ENCODE results near the gene CLPTM1L.
"Not testable (repeated sequence)": the region's sequence is repeated elsewhere in the genome, so short reads cannot be mapped to it uniquely, and the experiment has no call there.

Gene CLPTM1L

DNA sequence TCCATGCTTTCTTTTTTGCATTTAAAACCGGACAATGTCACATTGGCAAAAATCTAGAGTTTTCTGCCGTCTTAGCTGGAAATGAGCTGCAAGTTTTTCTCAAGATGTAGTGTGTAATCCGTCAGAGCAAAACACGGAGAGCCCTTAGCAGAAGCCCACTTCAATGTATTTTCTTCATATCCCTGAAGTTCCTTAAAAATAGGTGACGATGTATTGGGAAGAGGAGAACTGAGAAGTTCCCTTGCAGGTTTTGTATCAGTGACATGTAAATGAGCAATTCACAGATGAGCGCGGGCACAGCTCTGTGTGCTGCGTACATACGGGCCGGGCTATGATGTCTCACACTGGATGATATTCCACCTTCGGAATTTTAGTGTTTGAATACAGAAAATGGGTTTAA is 14.8 kb upstream of the CLPTM1L start:
- no peak for DNase-seq (ENCODE audit: low read depth in 2 of 2)

DNA sequence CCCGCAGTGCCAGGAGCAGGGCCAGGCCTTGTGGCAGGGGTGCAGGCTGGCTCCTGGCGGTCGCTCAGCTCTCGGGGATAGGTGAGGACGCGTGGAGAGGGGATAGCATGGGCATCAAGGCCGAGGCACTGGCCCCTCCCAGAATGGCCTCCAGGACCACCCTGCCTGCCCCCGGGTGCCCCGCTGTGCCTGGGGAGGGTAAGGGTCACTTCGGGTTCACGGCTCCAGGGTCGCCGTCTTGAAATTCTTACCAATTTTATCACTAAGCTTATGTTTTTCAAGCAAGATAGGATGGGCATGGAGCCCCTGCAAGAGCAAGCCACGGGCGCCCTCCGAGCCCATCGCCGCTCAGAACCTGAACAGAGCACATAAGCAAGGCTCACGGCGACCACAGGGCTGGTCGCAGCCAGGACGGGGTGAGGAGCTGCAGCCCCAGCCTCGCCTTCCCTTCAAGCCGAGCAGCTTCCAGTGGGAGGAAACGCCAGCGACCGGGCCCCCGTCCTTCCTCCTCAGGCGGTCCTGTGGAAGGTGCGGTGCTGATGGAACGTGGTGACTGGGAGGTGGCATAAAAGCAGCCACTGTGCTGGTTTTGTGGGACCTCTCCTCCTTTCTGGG is 14.2 kb upstream of the CLPTM1L start:
- no peak for DNase-seq (ENCODE audit: low read depth in 2 of 2)

DNA sequence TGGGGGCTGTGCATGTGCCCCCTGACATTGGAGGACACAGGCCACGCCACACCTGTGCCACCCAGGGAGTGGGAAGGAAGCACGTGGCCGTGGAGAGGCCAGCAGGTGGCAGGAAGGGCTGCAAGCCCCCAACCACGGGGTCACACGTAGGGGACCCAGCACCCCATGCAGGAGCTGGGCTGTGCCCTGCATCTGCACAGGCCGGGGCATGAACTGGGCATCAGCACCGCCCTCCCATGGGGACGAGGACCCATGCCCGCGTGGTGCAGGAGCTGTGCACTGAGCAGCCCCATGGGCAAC is 13.8 kb upstream of the CLPTM1L start:
- no peak for DNase-seq (ENCODE audit: low read depth in 2 of 2)

DNA sequence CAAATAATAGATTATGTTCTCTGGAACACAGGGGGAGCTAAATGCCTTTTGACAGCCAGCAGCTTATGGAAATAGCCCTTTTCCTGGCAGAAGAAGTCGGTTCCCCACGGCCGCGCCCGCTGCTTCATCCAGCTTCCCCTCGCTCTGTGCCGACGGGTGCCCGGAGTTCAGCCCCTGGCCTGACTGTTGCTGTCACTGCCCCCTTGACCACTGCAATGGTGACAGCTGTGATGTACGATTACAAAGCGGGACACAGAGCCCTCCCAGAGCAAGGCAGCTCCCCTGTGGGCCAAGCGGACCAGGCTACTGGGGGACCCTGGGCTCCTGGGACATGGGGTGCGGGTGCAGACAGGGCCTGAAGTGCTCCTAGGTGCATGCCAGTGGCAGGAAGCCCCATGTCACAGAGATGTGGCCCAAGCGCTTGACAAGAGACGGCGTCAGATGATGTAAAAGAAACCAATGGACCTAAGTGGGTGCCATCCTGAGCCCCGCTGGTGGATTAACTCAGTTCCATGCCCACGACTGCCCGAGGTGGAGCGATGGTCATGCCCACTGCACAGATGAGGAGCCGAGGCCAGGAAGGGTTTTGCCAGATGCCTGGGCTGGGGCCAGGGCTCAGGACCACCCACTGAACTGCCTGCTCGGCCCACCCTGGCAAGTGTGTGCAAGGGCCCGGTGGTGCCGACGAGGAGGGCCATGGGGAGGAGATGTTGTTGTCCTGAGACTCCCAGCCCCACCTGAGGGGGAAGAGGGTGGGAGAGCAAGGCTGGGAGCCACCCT is 13.2 kb upstream of the CLPTM1L start:
- no peak for DNase-seq (ENCODE audit: low read depth in 2 of 2)

DNA sequence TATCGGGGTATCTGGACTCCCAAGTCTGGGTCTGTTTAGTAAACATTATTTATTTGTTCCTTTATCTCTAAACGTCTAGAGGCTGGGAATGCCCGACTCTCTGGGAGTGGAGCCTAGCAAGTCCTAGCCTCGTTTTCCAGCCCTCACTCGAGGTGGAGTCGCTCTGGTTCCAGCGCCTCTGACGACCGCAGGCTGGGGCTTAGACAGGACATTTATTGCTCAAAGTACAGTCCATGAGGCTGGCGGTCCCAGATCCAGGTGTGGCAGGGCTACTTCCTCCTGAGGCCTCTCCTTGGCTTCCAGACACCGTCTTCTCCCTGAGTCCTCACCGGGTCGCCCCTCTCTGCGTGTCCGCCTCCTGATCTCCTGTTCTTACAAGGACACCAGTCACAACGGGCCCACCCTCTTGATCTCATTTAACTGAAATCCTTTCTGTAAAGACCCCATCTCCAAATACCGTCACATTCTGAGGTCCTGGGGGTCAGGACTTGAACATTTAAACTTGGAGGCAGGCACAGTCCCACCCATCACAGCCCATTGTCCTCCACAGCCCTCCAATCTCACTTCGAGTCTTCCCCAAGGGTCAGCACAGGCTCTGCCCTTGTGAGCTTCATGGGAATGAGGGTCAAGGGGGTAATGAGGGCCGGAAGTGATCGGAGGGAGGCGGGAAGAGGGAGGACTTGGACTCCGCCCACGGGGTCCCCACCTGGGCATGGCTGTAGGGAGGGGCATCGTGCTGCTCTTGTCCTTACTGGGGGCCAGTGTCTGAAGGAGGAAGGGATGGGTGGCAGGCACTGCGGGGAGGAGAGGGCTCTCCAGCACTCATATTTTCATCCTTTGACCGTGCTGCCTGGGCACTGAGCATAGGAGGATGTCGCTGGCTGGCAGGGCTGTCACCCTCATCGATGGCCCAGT is 12.2 kb upstream of the CLPTM1L start:
- DNase-seq (ENCODE audit: low read depth in 2 of 2) = no peak

DNA sequence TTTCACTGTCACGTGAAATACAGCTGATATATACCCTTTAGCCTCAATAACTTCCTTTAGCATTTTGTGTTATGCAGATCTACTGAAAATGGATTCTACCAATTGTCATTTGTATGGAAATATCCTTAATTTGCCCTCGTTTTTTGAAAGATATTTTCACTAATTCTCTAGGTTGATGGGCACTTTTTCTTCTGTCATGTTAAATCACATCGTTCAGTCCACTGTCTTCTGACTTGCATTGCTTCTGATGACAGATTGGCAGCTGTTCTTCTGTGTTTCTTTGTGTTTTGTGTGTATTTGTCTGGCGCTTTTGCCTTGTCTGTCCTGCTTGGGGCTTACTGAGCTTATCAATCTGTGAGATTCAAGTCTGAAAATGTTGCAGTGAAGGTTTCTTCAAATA is 9.7 kb upstream of the CLPTM1L start:
- DNase-seq (ENCODE audit: low read depth in 2 of 2) = no peak

DNA sequence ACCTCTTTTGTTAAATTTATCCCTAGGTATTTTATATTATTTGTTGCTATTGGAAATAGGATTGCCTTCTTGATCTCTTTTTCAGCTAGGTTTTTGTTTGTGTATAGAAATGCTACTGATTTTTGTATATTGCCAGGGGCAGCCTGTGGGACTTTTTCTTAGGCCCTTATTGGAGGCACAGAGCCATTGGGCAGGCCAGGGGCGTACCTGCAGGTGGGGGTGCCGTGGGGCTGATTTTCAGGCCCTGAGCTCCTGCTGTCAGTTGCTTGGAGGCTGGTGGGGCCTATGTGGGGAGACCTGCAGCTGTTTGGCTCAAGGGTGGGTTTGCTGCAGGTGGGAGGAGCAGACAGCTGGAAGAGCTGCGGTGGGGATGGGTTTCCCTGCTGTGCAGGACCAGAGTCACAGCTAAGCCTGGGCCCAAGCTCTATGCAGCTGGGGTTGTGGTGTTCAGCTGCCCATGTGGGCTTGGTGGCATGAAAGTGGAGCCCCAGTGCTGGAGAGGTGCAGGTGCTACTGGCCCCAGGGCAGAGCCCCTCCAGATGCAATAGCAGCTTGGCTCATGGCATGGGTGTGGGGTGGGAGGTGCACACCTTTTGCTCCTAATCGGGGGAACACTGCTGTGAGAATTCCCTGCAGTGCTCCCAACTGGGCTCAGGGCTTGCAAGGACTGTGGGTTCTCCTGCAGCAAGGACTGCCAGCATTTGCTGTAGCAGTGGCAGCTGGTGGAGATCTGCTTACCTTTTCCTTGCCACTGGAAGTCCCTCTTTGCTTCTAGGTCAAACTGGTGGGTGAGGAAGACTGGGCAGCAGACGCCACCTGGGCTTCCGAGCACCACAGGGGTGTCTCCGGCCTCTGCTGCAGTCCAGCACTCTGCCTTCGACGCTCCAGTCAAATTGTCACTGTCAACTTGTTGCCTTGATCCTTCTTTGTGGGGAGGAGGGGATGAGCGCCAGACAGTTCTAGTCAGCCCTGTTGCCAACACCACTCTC is 7.6 kb upstream of the CLPTM1L start:
- DNase-seq (ENCODE audit: low read depth in 2 of 2) = no peak

DNA sequence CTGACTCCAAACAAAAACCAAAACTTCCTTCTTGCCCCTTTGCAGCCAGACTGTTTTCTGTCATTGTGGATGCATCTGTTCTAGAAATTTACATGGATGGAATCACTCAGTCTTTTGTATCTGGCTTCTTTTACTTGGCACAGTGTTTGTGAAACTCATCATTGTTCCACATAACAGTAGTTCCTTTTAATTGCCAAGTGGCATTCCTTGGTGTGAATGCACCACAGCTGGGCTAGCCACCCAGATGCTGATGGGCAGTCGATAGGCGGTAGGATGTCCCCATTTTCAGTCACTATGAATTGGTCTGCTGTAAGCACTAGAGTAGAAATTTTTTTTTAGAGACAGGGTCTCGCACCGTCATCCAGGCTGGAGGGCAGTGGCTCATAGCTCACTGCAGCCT is 6.3 kb upstream of the CLPTM1L start:
- no peak for DNase-seq (ENCODE audit: low read depth in 2 of 2)

DNA sequence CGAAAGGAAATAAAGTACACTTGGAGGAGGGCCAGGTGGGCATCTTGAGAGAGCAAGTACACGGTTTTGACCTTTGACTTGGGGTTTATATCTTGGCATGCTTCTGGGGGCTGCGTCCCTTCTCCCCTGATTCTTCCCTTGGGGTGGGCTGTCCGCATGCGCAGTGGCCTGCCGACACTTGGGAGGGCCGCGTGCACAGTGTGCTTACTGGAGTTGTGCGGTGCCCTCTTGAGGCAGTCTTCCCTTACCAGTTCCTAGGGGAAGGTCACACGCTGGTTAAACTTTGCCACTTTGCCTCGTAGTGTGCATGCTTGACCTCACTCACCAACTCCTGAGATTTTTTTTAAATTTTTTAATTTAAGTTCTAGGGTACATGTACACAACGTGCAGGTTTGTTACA is 4.3 kb upstream of the CLPTM1L start:
- no peak for DNase-seq (ENCODE audit: low read depth in 2 of 2)

DNA sequence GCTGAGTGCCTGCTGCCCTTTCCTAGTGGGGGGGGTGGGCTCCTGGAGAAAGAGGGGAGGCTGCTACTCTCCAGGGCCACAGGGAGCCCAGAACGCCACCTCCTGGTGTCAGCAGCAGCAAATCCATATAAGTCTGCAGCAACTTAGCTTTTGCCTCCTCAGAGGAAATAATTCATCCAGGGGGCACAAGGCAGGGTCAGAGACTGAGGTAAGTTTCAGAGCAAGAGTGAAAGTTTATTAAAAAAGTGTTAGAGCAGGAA is 4.0 kb upstream of the CLPTM1L start:
- DNase-seq (ENCODE audit: low read depth in 2 of 2) = no peak

DNA sequence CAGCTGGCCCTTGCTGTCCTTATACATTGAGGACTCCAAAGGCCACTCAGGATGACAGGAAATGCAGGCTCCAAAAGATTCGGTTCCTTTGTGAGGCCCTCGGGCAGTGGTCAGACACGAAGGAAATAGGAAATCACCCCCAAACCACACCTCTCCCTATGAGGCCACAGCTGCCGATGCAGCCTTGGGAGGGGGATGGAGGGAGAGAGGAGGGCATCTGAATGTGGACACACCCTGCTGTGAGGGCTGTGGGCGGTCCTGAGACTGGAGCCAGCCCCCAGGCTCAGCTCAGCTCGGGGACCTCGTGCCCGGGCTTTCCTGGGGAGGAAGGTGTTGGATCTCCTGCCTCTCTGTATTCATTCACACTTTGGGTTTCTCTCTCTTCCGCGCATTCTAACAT is 2.7 kb upstream of the CLPTM1L start:
- no peak for DNase-seq (ENCODE audit: low read depth in 2 of 2)

DNA sequence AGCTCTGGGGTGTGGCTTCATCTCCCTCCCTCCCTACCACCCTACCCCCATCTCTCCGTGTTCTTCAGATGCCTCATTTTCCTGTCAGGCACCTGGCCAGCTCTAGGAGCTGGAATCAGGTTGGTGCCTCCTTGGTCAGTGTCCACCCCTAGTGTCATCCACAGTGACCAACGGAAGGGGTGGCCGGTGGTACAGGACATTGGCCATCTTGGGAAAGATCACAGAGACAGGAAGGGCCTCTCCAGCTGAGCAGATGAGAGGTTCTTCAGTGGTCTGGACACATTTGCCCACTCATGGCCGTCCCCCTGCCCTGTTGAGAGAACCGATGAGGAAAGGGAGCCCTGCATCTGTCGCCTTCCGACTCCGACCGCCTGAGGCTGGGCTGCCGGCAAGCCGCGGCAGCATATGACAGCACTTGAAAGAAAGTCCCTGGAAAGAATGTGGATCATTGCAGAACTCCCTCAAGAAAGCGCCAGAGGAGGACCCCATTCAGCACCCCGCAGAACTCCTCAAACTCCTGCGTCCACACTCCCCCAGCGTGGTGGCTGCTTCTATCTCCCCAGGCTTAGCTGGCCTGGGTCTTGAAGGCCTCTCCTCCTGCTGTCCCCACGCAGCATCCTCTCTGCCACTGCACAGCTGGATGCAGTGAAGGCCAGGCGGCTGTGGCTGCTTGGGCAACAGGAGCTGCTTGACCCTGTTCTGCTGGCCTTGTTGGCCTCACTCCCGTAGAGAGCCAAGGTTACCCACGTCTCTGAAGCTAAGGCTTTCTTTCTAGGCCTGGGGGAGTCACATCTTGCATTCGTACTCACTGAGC is 1.9 kb upstream of the CLPTM1L start:
- DNase-seq (ENCODE audit: low read depth in 2 of 2) = no peak

DNA sequence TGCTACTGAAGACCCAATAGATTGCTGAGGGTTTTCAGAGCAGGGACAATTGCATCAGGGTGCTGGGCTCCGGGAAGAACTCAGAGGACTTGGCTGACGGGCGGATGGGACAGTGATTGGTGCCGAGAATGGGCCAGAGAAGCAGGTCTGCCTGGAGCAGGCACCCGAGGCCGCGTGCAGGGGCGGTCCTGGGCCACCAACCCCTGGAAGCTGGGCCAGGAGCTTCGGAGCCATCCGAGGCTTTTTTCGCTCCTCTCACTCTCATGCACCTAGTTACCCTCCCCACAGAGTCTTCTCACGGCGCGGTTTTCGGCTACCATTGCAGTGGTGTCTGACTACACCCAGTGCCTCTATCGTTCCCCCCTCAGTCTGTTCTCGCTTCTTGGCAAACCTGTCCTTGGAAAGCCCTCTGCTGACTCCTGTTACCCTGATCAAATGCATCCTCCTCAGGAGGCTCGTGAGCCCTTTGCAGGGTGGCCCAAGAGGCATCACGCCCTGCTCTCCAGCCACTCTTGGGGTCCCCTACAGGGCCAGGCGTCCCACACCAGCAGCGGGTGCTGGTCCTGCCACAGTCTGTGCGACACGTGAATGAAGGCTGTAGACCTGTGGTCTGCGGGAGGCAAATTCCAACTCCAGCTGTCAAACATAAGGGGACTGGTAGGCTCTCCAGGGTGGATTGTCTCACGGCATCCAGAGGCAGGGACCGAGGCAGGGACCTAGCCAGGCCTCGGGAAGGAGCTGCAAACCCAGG is 1.2 kb upstream of the CLPTM1L start:
- DNase-seq (ENCODE audit: low read depth in 2 of 2) = no peak

DNA sequence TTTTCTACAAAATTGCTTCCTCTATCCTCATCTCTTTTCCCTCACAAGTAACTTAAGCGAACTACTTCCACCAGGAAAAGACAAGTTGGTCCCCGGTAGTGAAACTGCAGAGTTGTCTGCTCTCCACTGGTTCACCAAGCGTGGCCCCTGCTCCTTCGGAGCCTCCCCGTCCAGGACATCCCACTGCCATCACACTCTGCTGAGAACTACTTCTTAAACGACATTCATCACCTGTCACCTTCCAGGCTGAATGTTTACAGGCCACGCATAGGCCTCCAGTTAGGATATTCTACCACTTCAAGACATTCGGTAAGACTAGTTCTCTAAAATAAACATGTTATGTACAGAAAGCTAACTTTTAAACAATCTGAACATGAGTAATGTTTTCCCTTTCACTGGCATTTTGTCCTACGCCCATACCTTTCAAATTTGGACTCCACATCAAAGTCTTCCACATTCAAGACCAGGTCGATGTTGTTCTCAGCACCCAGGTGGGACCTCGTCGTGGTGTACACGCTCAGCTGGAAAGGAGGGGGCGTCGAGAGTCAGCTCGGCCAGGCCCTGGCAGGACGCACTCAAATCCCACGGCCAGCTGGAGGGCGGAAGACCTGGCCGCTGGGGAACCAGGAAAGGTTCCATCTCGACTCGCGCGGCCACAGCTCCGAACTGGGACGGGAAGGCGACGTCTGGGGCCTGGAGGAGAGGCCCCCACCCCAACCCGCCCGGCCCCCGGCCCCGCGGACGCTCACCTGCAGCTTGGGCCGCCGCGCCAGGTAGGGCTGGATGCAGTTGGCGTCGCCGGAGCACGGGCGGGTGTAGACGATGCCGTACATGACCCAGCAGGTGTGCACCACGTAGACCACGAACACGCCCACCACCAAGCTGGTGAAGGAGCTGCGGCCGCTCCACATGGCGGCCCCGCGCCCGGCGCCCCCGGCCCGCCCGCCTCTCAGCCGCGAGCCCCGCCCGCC is 683 bp downstream of the CLPTM1L start:
- DNase-seq (ENCODE audit: low read depth in 2 of 2) = peak in 1 of 2 donors; percentile 7

DNA sequence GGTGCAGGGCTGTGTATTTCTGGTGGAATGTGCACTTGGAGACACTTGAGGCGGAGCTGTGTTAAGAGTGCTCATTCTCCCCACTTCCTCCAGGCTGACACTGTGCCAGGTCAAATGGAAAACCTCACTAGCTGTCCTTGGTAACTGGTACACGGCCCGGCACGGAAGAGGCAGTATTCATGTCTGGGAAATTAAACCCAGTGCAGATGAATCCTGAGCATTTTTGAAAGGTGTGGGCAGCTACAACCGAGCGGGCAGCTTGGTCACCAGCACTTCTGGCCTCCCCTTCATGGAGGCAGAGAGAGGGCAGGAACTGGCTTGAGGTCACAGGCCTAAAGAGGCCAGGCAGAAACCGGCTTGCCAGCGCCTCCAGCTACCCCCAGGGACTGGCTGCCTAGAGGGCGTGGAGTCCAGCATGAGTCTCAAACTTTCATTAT is 1.6 kb downstream of the CLPTM1L start:
- no peak for DNase-seq (ENCODE audit: low read depth in 2 of 2)

DNA sequence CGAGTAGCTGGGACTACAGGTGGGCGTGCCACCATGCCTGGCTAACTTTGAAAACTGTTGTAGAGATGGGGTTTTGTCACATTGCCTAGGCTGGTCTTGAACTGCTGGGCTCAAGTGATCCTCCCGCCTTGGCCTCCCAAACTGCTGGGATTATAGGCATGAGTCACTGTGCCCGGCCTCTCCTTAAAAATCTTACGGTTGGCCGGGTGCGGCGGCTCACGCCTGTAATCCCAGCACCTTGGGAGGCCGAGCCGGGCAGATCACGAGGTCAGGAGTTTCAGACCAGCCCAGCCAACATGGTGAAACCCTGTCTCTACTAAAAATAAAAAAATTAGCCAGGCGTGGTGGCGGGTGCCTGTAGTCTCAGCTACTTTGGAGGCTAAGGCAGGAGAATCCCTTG is 2.2 kb downstream of the CLPTM1L start:
- DNase-seq (ENCODE audit: low read depth in 2 of 2) = not testable (repeated sequence)

DNA sequence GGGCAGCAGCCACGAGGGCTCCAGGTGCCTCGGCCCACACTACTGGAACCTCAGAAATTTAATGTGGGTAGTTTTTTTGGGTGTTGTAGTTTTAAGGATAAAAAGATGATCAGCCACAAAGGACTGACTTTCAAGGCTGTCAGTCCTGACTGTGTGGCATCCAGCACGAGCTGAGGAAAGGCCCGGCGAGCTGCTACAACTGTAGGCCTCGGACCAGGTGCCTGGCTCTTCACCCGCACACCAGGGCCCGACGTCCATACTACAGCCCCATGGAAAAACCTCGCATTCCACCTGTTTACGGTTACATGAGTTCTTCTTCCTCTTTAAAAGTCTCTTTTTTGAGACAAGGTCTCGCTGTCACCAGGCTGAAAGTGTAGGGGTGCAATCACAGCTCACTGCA is 2.6 kb downstream of the CLPTM1L start:
- DNase-seq (ENCODE audit: low read depth in 2 of 2) = no peak

DNA sequence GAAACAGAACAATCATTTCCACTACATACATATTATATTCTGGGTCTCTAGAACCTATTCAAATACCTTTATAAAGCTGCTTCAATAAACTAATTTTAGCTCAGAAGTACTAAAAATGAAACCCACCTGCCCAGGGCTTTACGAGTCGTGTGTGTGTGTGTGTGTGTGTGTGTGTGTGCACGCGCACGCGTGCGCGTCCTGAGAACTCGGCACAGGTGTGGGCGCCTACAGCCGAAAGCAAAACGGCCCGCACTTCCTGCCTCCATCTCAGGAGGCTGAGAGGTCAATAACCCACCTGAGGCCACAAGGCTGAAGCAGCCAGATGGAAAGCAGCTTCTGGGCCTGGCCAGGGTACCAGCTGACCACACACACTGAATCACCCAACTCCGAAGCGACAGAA is 3.0 kb downstream of the CLPTM1L start:
- no peak for DNase-seq (ENCODE audit: low read depth in 2 of 2)

DNA sequence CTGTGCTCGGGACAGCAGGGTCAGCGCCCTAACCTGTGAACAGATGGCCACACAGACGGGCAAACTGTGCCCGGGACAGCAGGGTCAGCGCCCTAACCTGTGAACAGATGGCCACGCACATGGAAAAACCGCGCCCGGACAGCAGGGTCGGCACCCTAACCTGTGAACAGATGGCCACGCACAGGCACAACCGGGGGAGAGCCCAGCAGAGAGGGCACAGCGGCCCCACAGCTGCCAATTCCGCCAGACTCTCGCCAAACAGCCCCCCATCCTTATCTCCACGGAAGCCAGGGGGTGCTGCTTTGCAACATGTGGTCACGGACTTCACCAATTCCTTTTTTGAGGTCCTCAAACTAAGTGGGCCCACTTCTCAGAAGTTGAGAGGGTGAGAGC is 5.1 kb downstream of the CLPTM1L start:
- DNase-seq (ENCODE audit: low read depth in 2 of 2) = not testable (repeated sequence)
